ENCODE measurements around the gene TCERG1L.

DNA sequence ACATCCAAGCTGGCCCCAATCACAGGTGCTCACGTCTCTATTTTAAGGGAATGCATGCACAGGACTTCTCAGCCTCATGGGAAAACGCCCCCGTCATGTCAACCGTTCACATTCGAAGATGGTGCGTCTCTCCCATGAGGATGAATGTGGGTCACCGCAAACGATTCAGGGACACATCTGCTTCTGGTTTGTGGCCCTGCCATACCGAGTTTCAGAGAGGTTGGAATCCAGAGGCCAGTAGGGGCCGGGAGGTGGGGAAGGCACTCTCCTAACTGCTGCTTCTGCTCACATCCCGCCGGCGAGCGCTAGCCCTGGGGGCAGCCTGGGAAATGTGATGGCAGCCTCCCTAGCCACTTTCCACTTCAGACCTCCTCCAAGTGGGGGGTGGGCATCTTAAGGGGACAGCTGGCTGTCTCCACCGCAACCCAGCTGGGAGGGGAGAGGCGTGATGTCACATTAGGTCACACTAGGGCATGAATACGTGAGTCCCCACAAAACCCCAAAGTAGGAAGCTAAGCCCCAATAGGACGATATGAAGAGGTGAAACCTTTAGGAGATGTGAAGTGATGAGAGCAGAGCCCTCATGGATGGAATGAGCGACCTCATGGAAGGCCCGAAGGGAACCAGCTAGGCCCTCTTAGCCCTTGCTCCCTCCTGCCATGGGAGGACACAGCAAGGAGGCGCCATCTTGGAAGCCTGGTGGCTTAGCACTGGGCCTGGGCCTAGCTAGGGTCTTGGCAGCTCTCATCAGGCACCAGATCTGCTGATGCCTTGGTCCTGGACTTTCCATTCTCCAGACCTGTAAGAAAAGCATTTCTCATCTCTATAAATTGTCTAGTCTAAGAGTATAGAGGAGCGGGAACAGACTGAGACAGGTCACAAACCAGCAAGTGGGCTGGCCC lies 107.8 kb downstream of the TCERG1L start:
- TF ChIP-seq, protein P1, sequence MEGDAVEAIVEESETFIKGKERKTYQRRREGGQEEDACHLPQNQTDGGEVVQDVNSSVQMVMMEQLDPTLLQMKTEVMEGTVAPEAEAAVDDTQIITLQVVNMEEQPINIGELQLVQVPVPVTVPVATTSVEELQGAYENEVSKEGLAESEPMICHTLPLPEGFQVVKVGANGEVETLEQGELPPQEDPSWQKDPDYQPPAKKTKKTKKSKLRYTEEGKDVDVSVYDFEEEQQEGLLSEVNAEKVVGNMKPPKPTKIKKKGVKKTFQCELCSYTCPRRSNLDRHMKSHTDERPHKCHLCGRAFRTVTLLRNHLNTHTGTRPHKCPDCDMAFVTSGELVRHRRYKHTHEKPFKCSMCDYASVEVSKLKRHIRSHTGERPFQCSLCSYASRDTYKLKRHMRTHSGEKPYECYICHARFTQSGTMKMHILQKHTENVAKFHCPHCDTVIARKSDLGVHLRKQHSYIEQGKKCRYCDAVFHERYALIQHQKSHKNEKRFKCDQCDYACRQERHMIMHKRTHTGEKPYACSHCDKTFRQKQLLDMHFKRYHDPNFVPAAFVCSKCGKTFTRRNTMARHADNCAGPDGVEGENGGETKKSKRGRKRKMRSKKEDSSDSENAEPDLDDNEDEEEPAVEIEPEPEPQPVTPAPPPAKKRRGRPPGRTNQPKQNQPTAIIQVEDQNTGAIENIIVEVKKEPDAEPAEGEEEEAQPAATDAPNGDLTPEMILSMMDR (IDR thresholded peaks at IDR 0.05): no peak
- TF ChIP-seq ZNF121 (CRISPR knock-in tag; IDR thresholded peaks at IDR 0.05) (no peak), NR2C2 (CRISPR knock-in tag; IDR thresholded peaks at IDR 0.05) (no peak), TEAD1 (CRISPR knock-in tag; IDR thresholded peaks at IDR 0.05) (no peak)
- TF ChIP-seq, protein P2, sequence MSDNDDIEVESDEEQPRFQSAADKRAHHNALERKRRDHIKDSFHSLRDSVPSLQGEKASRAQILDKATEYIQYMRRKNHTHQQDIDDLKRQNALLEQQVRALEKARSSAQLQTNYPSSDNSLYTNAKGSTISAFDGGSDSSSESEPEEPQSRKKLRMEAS (CRISPR knock-in tag; IDR thresholded peaks at IDR 0.05): no peak
- TF ChIP-seq, protein P3, sequence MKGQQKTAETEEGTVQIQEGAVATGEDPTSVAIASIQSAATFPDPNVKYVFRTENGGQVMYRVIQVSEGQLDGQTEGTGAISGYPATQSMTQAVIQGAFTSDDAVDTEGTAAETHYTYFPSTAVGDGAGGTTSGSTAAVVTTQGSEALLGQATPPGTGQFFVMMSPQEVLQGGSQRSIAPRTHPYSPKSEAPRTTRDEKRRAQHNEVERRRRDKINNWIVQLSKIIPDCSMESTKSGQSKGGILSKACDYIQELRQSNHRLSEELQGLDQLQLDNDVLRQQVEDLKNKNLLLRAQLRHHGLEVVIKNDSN (CRISPR knock-in tag; IDR thresholded peaks at IDR 0.05): no peak

Data from WTC11 (cell line).